Right cardiac atrium (tissue), 5 donors: Measurements from ENCODE around the gene TGM3. TPM values are rescaled to one million over a fixed set of nuclear protein-coding genes. Genes with fewer than 3 reads are reported as not detected.
"Not testable (repeated sequence)": the region's sequence is repeated elsewhere in the genome, so short reads cannot be mapped to it uniquely, and the experiment has no call there.

ENCODE experiments used
- ATAC-seq, 2 donors: fragments of 200-7000 bp; cut with Tn5 transposase; one replicate each; pipeline versions ENCODE4 v1.8.0 to v1.9.1; 2020; ENCODE audit warnings: moderate library complexity in 2 of 2, mild to moderate bottlenecking in 1 of 2
- DNase-seq, 3 donors: peaks; one replicate each; pipeline ENCODE4 v3.0.0-alpha.2; 2020
- H3K27ac ChIP-seq: one replicate; pipeline ENCODE4 v1.5.1; 2013; ENCODE audit warnings: mild to moderate bottlenecking, low read length, control low read depth, moderate library complexity
- H3K27me3 ChIP-seq: one replicate; pipeline ENCODE4 v1.6.1; 2013; ENCODE audit not compliant: control insufficient read depth, insufficient read depth
- H3K4me1 ChIP-seq: one replicate; pipeline ENCODE4 v1.6.1; 2013; ENCODE audit warnings: low read length; ENCODE audit not compliant: control insufficient read depth, insufficient read depth
- H3K4me3 ChIP-seq: one replicate; pipeline ENCODE4 v1.5.1; 2013; ENCODE audit warnings: low read length, control low read depth
- H3K9me3 ChIP-seq: one replicate; pipeline ENCODE4 v1.6.1; 2013; ENCODE audit warnings: low read length; ENCODE audit not compliant: control insufficient read depth
- WGBS: extraction: QIAGEN DNeasy Blood & Tissue Kit; methylation state at CpG from one replicate; pipeline ENCODE4 v1.1.7; 2013; 5-methylcytosine and 5-hydroxymethylcytosine counted together
- intact Hi-C, 4 donors: fragments of 100-400 bp; cut with DNase I; formaldehyde crosslinking; loops; one replicate each; pipeline versions ENCODE4 v1.11.0 to v1.14.0; 2022 to 2023
- polyA plus RNA-seq: library from polyadenylated mRNA; stranded (reverse); fragments of 200-250 nt; gene quantifications from one replicate; pipeline ENCODE4 v1.2.3, GENCODE V29; 2013
- total RNA-seq, 4 donors: library from RNA; stranded (reverse); fragmentation: NEBNext Ultra II Directional; extraction: Animal tissue kit (Norgen Biotek cat#: 25700); gene quantifications; one replicate each; pipeline ENCODE4 v1.2.1, GENCODE V29; 2021
- donor health status: healthy with polysubstance abuse.
- donor health status: DM: no; HTN: yes; CAD: no.
- donor health status: DM: no; HTN: no; CAD: no.
- donor health status: DM: no; HTN: yes; CAD: no; lungs with severe emphysema.
- donor health status: DM: yes; HTN: yes; CAD: no.

TGM3 gene
- total and polyA plus RNA-seq, 5 donors = 0.05 TPM; not detected in 4

DNA sequence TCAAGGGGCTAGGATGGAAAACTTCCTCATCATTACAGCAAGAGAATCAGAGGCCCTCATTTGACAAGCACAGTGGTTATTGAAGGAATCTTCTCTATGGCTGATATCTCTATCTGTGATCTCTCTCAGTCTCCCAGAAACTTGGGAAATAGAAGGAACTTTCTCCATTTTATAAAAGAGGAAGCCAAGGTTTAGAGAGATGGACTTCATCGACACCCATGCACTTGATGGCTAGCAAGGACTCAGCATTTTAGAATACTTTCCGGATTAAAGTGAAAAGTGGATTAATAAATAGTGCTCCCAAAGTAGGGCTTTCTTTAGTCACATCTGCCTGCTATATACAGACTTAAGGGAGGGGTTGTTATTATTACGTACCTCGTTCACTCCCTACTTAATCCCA is 34.2 kb upstream of the TGM3 start:
- ATAC-seq = no peak
- H3K27ac ChIP-seq = no peak overlapping the region
- H3K4me1 ChIP-seq = no peaks in the 10 kb centered on the region
- no peaks in the 10 kb centered on the region for H3K9me3 ChIP-seq
- DNase-seq = no peak
- no peak overlapping the region for H3K4me3 ChIP-seq
- intact Hi-C loops = no loop called here
- no peaks in the 10 kb centered on the region for H3K27me3 ChIP-seq
- WGBS = 90% methylated on average over 4 of the region's 4 CpGs

DNA sequence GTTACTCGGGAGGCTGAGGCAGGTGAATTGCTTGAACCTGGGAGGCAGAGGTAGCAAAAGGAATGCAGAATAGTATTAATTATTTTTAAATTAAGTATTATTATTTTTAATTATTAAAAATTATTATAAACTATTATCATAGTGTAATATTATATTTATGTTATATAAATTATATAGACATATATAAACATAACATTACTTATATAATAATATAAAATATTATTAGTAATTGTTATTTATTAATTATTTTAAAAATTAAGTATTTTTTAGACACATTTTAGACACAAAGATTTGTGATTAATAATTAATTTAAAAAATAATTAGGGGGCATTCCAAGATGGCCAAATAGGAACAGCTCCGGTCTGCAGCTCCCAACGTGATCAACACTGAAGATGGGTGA is 31.7 kb upstream of the TGM3 start:
- no peak for ATAC-seq
- DNase-seq = no peak
- no peaks in the 10 kb centered on the region for H3K4me1 ChIP-seq
- H3K4me3 ChIP-seq = no peak overlapping the region
- WGBS = 91% methylated on average over 3 of the region's 3 CpGs
- no peaks in the 10 kb centered on the region for H3K27me3 ChIP-seq
- no peak overlapping the region for H3K27ac ChIP-seq
- intact Hi-C loops = no loop called here
- H3K9me3 ChIP-seq = no peaks in the 10 kb centered on the region

DNA sequence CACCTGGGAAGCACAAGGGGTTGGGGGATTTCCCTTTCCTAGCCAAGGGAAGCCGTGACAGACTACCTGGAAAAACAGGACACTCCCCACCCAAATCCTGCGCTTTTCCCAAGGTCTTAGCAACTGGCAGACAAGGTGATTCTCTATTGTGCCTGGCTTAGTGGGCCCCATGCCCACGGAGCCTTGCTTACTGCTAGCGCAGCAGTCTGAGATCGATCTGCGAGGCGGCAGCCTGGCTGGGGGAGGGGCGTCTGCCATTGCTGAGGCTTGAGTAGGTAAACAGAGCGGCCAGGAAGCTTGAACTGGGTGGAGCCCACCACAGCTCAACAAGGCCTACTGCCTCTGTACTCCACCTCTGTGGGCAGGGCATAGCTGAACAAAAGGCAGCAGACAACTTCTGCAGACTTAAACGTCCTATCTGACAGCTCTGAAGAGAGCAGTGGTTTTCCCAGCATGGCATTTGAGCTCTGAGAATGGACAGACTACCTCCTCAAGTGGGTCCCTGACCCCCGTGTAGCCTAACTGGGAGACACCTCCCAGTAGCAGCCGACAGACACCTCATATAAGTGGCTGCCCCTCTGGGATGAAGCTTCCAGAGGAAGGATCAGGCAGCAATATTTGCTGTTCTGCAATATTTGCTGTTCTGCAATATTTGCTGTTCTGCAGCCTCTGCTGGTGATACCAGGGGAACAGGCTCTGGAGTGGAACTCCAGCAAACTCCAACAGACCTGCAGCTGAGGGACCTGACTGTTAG is 31.0 kb upstream of the TGM3 start:
- DNase-seq, H3K4me1 ChIP-seq, H3K27ac ChIP-seq, ATAC-seq, intact Hi-C loops, H3K9me3 ChIP-seq, H3K27me3 ChIP-seq, H3K4me3 ChIP-seq: not testable (repeated sequence)
- WGBS = 42% methylated on average over 12 of the region's 12 CpGs

DNA sequence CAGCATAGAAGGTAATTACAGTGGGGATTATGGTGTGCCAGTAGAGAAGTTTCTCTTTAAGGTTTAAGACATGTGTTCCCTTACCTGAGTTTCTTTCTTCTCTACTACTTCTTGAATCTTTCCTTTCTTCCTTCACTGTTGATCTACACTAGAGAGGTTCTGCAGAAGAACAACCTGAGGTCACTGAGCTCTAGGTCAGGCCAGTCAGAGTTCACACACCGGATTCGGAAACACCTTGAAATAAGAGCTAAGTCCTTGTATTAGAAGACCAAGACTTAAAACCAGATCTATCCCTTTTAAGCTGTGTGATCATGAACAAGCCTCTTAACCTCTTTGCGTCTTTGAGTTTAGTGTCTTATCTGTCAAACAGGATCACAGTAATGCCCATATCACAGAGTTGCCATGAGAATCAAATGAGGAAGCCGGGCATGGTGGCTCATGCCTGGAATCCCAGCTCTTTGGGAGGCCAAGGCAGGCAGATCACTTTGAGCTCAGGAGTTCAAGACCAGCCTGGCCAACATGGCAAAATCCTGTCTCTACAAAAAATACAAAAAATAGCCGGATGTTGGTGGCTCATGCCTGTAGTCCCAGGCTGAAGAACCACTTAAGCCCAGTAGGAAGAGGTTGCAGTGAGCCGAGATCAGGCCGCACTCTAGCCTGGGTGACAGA is 22.0 kb upstream of the TGM3 start:
- no peak for DNase-seq
- H3K27me3 ChIP-seq = no peaks in the 10 kb centered on the region
- H3K4me3 ChIP-seq = no peak overlapping the region
- WGBS = 85% methylated on average over 7 of the region's 7 CpGs
- no peak overlapping the region for H3K27ac ChIP-seq
- H3K4me1 ChIP-seq = no peaks in the 10 kb centered on the region
- intact Hi-C loops = no loop called here
- H3K9me3 ChIP-seq = no peaks in the 10 kb centered on the region
- no peak for ATAC-seq

DNA sequence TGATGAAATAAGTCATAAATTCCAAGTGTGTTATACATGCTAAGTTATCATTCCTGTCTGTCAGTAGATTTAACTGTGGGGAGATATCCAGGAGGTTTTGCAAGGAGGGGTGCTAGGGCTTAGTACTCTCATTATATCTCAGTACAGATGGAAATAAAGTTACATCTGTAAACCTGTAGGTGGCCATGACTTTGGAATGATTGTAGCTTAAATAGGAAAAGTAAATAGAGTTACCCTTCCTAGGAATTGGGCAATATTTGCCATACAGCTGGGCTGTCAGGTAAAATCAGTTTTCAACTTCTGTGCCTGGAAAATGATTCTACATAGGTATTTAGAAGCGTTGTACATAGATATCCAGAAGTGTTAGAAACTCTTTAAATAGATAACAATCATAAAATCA is 19.8 kb upstream of the TGM3 start:
- no peak for DNase-seq
- H3K27ac ChIP-seq = no peak overlapping the region
- WGBS = 60% methylated on average over 1 of the region's 1 CpG
- no peaks in the 10 kb centered on the region for H3K4me1 ChIP-seq
- no peaks in the 10 kb centered on the region for H3K9me3 ChIP-seq
- H3K27me3 ChIP-seq = no peaks in the 10 kb centered on the region
- no peak for ATAC-seq
- intact Hi-C loops = no loop called here
- H3K4me3 ChIP-seq = no peak overlapping the region

DNA sequence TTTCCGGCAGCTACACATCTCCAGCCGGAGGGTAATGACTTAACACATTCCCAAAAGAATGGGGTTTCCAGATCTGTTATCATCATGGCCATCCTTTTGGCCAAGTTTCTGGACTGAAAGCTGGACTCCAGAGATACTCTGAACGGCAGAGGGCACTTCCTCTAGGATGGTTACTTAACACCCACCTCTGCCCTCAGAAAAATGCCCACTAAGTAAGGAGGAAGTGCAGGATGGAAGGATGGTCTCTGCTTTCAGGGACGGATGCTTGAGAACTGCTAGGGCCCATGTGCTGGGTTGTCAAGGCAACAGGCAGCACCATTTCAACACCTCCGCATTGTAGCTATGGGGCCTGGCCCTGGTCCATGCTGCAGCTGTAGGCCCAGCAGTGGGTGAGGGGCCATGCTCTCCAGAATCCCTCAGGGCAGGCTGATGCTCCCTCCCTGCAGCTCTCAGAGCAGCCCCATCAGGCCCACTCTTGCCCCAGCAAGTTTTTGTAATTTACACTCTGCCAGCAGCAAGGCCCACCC is 16.5 kb upstream of the TGM3 start:
- no peak for ATAC-seq
- intact Hi-C loops = no loop called here
- WGBS = 37% methylated on average over 5 of the region's 5 CpGs

DNA sequence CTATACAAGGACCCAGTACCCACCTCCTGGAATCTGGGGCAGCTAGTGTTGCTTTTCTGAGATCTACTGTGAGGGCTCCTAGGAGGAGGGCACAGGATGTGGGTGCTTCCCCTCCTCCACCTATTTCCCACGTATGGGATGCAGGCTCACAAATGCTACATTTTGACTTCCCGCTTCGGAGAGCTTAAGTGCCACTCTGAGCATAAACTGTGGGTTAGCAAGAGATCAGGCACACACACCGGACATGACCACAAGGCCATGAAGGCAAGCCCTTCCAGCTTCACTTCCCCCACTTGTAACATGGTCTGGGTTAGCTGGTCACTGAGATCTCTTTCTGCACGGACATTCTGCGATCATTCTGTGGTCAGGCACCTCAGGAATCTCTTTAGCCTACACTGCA is 15.7 kb upstream of the TGM3 start:
- no peaks in the 10 kb centered on the region for H3K4me1 ChIP-seq
- ATAC-seq (no peak), DNase-seq (no peak)
- no peaks in the 10 kb centered on the region for H3K9me3 ChIP-seq
- H3K27ac ChIP-seq = no peak overlapping the region
- no peak overlapping the region for H3K4me3 ChIP-seq
- intact Hi-C loops = no loop called here
- WGBS = 85% methylated on average over 6 of the region's 6 CpGs
- no peaks in the 10 kb centered on the region for H3K27me3 ChIP-seq

More for the DNA sequence above, 16.5 kb upstream of the TGM3 start:
- Histone ChIP-seq H3K27me3 (no peaks in the 10 kb centered on the region), H3K4me3 (no peak overlapping the region), H3K27ac (no peak overlapping the region), H3K4me1 (no peaks in the 10 kb centered on the region), H3K9me3 (no peaks in the 10 kb centered on the region)
- DNase-seq = no peak

DNA sequence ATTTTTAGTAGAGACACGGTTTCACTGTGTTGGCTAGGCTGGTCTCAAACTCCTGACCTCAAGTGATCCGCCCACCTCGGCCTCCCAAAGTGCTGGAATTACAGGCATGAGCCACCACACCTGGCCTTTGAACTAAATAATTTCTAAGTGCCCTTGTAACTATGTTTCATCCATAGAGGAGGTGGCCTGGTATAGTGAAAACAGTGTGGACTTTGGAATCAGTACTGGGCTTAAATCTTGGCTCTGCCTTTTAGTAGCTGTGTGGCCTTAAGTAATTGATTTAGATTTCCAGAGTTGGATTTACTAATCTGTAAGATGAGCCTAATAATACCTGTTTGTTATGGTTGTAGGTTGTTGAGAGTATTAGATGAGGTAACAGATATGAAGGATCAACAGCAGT is 14.2 kb upstream of the TGM3 start:
- Histone ChIP-seq H3K4me3 (no peak overlapping the region), H3K27ac (no peak overlapping the region), H3K9me3 (no peaks in the 10 kb centered on the region), H3K4me1 (no peaks in the 10 kb centered on the region), H3K27me3 (no peaks in the 10 kb centered on the region)
- WGBS = 90% methylated on average over 3 of the region's 3 CpGs
- no peak for DNase-seq
- intact Hi-C loops = no loop called here
- no peak for ATAC-seq

DNA sequence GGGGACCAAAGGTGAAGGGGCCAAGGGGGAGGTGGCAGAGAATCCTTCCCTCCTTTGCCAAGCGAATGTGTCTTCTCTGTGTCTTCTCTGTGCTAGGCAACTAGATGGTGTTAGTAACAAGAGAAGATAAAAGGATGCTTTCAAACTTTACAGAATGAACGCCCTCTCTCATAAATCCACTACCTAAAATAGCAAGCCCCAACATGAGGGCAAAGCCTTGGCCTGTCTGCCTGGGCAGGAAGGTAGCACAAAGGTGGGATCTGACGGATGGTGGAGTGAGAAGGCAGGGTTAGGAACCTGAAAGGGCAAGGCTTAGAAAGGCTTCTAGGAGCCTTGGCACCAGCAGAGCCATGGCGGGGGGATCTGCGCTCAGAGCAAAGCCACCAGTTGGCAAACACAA is 13.6 kb upstream of the TGM3 start:
- ATAC-seq (no peak), DNase-seq (no peak)
- intact Hi-C loops = no loop called here
- no peaks in the 10 kb centered on the region for H3K4me1 ChIP-seq
- no peaks in the 10 kb centered on the region for H3K9me3 ChIP-seq
- no peaks in the 10 kb centered on the region for H3K27me3 ChIP-seq
- no peak overlapping the region for H3K4me3 ChIP-seq
- H3K27ac ChIP-seq = no peak overlapping the region
- 88% methylated on average over 5 of the region's 5 CpGs for WGBS

DNA sequence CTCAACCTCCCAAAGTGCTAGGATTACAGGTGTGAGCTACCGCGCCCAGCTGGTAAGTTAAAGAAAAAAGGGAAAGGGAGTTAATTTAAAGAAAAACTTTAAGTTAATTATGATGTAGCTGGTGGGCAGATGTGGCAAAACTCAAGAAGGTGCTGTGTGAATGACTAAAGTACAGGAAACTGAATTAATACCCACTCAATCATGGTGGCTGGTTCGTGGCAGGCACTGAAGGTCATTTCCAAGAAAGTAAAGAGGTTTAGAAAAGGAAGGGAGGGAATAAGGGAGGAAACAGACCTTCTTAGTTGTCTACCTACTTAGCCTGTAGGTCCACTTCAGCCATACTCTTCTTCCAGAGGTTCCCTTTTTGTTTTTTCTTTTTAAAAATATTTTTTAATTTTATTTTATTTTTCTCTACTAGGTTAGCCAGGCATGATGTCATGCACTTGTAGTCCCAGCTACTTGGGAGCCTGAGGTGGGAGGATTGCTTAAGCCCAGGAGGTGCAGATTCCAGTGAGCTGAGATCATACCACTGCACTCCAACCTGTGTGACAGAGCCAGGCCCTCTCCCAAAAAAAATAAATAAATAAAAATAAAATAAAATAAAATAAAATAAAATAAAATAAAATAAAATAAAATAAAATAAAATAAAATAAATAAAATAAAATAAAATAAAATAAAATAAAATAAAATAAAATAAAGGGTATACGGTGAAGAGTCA is 11.9 kb upstream of the TGM3 start:
- no peak overlapping the region for H3K27ac ChIP-seq
- H3K4me3 ChIP-seq = no peak overlapping the region
- no peaks in the 10 kb centered on the region for H3K4me1 ChIP-seq
- H3K9me3 ChIP-seq = no peaks in the 10 kb centered on the region
- 85% methylated on average over 4 of the region's 4 CpGs for WGBS
- intact Hi-C loops = no loop called here
- ATAC-seq (no peak), DNase-seq (no peak)
- H3K27me3 ChIP-seq = no peaks in the 10 kb centered on the region

DNA sequence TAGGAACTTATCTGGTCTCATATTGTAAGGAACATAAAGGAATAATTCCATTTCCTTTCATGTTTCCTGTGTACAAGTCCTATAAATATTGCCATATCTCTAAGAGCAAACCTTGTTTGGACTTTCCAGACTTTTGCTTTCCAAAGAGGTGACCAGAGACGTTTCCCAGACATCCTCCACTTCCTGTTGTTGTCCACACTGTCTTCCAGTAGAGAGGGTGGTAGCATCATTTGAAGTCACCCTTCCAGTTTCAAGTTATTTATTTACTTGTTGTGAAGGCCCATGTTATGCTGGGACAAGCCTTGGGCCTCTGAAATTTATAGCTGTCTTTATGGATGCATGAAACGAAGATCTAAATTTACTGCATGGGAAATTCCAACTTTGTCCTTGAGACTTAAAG is 10.6 kb upstream of the TGM3 start:
- 53% methylated on average over 2 of the region's 2 CpGs for WGBS
- H3K9me3 ChIP-seq = no peaks in the 10 kb centered on the region
- no peak overlapping the region for H3K4me3 ChIP-seq
- H3K4me1 ChIP-seq = no peaks in the 10 kb centered on the region
- H3K27ac ChIP-seq = no peak overlapping the region
- DNase-seq = no peak
- intact Hi-C loops = no loop called here
- no peaks in the 10 kb centered on the region for H3K27me3 ChIP-seq
- ATAC-seq = no peak
